IMR-90 (cell line): ENCODE data around the gene NKAPL. TPM values are rescaled to one million over a fixed set of nuclear protein-coding genes. Genes with fewer than 3 reads are reported as not detected.

ENCODE experiments used
- polyA plus RNA-seq, 3 experiments: library from polyadenylated mRNA; depleted of rRNA; stranded (reverse); fragments of >200 nt; gene quantifications; 2 replicates each; pipeline ENCODE4 v1.2.3, GENCODE V29; 2012; ENCODE audit warnings: low replicate concordance in 1 of 3
- total RNA-seq: library from RNA; depleted of rRNA; stranded (reverse); fragments of >200 nt; gene quantifications from 2 replicates; pipeline ENCODE4 v1.2.3, GENCODE V29; 2012; rRNA removed

NKAPL gene
- total and polyA plus RNA-seq, 2 of the 4 experiments (the other 2 are of a cell fraction): 0.51 to 0.54 TPM

Other genes starting within 250 kb of the NKAPL start
- gene ZNF165, start 178.7 kb upstream of the NKAPL start, total RNA-seq: 0.28 and 0.36 TPM in 2 replicates
- gene ZNF165, start 178.7 kb upstream of the NKAPL start, polyA plus RNA-seq (2012; rRNA removed): 0.07 and 0.09 TPM in 2 replicates
- 2.5 and 3.0 TPM in 2 replicates for gene ZSCAN16, start 134.7 kb upstream of the NKAPL start, total RNA-seq
- 1.7 and 1.8 TPM in 2 replicates for gene ZSCAN16, start 134.7 kb upstream of the NKAPL start, polyA plus RNA-seq (2012; rRNA removed)
- gene ZKSCAN8, start 117.4 kb upstream of the NKAPL start, total RNA-seq: 15.0 and 22.8 TPM in 2 replicates
- 4.5 and 8.3 TPM in 2 replicates for gene ZKSCAN8, start 117.4 kb upstream of the NKAPL start, polyA plus RNA-seq (2012; rRNA removed)
- 16.9 and 17.7 TPM in 2 replicates for gene ZSCAN9, start 34.0 kb upstream of the NKAPL start, total RNA-seq
- gene ZSCAN9, start 34.0 kb upstream of the NKAPL start, polyA plus RNA-seq (2012; rRNA removed): 11.5 and 13.7 TPM in 2 replicates
- gene ZKSCAN4, start 7.0 kb upstream of the NKAPL start, total RNA-seq: 4.7 and 5.7 TPM in 2 replicates
- gene ZKSCAN4, start 7.0 kb upstream of the NKAPL start, polyA plus RNA-seq (2012; rRNA removed): 2.0 and 2.4 TPM in 2 replicates
- 22.8 and 42.1 TPM in 2 replicates for gene ZSCAN26, start 7.8 kb downstream of the NKAPL start, total RNA-seq
- gene ZSCAN26, start 7.8 kb downstream of the NKAPL start, polyA plus RNA-seq (2012; rRNA removed): 12.8 and 13.1 TPM in 2 replicates
- gene PGBD1, start 22.3 kb downstream of the NKAPL start, total RNA-seq: 6.3 and 6.9 TPM in 2 replicates
- gene PGBD1, start 22.3 kb downstream of the NKAPL start, polyA plus RNA-seq (2012; rRNA removed): 3.3 and 3.9 TPM in 2 replicates
- 4.2 and 4.7 TPM in 2 replicates for gene ZSCAN31, start 76.9 kb downstream of the NKAPL start, total RNA-seq
- gene ZSCAN31, start 76.9 kb downstream of the NKAPL start, polyA plus RNA-seq (2012; rRNA removed): 1.2 and 1.4 TPM in 2 replicates
- gene ZKSCAN3, start 90.7 kb downstream of the NKAPL start, total RNA-seq: 4.4 and 4.8 TPM in 2 replicates
- gene ZKSCAN3, start 90.7 kb downstream of the NKAPL start, polyA plus RNA-seq (2012; rRNA removed): 2.1 and 3.7 TPM in 2 replicates
- 6.4 and 6.5 TPM in 2 replicates for gene ZSCAN12, start 140.4 kb downstream of the NKAPL start, total RNA-seq
- 1.6 and 2.0 TPM in 2 replicates for gene ZSCAN12, start 140.4 kb downstream of the NKAPL start, polyA plus RNA-seq (2012; rRNA removed)
- gene ZSCAN23, start 184.2 kb downstream of the NKAPL start, total RNA-seq: 5.3 and 8.4 TPM in 2 replicates
- 0.89 and 1.7 TPM in 2 replicates for gene ZSCAN23, start 184.2 kb downstream of the NKAPL start, polyA plus RNA-seq (2012; rRNA removed)